Islet precursor cell (in vitro differentiated cells): ENCODE measurements around the gene S100A5.
"Not testable (repeated sequence)": the region's sequence is repeated elsewhere in the genome, so short reads cannot be mapped to it uniquely, and the experiment has no call there.

ENCODE experiments used
- DNase-seq: peaks from one replicate; pipeline ENCODE4 v3.0.0-alpha.2; 2018

S100A5 gene

DNA sequence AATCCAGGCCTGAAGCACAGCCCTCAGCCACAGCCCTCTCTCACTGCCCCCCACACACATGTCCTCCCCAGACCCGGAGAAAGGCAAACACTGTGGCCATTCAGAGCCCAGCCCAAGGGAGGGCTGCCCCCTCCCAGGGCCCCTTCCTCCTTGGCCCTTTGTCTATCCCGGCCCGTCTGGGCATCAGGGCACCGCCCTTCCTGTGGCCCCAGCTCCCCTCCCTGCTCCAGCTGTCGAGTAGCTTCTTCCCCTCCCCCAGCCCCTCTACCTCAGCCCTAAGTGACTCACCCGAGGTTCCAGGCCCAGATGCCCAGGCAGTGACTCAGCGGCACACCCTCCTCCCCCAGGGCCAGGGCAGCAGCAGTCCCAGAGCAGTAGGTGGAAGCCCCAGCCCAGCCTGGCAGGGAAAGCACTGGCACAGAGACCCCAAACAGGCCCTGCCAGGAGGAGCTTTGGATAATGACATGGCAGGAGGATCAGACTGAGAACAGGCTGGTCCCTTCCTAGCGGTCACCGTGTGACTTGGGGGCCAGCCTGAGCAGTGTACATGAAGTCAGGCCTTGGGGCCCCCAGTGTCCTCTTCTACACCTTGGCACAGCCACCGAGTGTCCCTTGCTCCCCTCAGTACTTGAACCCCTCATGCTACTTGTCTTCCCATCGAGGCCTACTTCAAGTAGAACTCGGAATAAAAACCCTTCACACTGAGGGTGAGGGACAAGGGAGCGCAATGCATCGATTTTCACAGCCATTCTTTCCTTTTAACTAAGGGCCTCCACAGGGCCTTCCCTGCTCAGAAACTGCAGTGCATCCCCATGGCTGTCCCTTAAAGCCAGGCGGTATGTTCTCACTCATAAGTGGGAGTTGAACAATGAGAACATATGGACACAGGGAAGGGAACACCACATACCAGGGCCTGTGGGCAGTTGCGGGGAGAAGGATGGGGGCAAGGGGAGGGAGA is 26.0 kb upstream of the S100A5 start:
- DNase-seq = peak; percentile 100

DNA sequence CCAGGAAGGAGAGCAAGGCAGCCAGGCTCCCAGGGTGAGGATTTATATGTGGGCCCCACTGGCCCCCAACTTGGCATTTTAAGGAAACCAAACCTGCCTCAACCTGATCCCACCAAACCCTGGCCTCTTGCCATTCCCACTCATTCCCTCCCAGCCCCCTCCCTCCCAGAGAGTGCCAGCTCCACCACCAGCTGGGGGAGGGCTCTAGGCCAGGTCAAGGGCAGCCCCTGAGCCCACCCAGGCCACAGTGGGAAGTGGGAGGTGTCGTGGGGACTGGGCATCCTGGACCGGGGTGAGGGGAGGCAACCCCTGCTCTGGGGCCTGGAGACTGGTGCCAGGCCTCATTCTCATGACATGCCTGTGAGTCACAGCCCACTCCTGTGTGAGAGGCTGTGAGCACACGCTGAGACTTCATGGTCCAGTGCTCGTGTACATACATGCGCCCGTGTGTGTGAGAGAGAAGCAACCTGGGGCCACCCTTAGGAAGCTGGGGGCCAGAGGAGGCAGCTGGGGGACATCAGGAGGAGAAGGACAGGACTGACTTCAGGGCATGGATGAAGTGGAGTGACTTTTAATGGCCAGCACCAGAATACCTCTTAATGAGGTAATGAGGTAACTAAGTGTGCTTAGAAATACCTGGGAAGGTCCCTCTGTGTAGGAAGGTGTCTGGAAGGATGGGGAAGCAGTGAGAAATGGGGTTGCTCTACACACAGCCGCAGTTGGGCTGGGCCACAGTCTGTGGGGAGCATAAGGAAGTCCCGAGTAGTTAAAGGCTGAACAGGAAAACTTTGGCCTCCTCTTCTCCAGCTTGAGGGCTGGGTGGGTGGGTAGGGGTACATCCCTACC is 25.0 kb upstream of the S100A5 start, which contains the start of gene S100A2:
Gene S100A2, minus strand, starts transcription at position 316 of the 846 bp plus-strand sequence. CDS start 1,967 bp downstream, outside the sequence.
- DNase-seq = peak; percentile 90

DNA sequence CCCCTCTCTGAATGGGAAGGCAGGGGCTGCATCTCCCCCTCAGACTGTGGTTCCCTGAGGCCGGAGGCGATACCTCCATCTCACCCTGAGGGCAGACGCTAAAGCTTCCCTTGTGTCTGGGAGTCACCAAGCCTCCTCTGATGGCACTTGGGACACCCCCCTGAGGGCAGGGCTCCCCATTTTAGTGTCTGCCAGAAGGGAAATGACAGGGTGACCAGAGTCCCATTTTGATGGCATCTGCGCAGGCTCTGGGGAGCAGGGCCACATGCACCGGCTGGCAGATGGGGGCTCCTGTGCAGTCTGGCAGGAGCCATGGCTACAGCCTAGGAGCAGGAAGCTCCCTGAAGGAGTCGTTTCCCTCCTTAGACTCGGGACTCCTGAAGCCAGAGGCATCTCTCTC is 23.3 kb upstream of the S100A5 start:
- no peak for DNase-seq

DNA sequence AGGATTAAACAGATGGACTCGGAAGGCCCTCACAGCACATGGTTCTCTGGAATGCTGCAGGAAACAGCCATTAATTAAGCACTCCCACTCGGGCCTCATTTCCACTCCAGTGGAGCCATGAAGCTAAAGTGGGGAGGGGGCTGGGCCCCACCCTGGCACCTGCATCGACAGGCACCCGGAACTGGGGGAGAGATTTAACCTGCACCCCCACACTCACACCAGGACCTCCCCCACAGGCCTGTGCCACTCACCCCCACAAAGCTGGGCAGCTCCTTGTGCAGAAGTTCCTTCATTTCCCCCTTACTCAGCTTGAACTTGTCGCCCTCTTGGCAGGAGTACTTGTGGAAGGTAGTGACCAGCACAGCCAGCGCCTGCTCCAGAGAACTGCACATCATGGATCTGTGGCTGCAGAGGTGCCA is 22.8 kb upstream of the S100A5 start:
- no peak for DNase-seq

DNA sequence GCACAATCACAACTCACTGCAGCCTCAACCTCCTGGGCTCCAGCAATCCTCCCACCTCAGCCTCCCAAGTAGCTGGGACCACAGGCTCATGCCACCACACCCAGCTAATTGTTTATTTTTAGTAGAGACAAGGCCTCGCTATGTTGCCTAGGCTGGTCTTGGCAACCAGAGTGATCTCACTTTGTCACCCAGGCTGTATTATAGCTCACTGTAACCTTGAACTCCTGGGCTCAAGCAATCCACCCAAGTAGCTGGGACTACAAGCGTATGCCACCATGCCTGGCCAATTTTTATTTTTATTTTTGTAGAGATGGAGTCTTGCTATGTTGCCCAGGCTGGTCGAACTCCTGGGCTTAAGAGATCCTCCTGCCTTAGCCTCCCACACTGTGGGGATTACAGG is 21.3 kb upstream of the S100A5 start:
- not testable (repeated sequence) for DNase-seq

DNA sequence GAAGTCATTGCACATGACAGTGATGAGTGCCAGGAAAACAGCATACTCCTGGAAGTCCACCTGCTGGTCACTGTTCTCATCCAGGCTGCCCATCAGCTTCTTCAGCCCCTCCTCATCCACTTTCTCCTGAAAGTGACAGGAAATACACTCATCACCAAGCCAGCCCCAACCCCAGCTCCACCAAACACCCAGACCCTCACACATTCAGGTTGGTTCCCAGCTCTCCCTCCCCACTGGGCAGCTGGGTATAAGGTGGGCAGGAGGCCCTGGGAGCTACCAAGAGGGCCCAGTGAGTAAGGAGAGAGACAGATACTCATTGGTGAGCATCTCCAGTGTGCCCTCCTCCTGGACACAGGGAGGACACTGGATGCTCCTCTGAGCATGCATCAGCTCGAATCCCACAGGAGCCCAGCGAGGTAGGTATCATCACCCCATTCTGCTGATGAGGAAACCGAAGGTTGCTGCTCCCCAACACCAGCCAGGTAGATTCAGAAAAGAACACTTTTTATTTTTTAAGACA is 20.8 kb upstream of the S100A5 start:
- DNase-seq = no peak

DNA sequence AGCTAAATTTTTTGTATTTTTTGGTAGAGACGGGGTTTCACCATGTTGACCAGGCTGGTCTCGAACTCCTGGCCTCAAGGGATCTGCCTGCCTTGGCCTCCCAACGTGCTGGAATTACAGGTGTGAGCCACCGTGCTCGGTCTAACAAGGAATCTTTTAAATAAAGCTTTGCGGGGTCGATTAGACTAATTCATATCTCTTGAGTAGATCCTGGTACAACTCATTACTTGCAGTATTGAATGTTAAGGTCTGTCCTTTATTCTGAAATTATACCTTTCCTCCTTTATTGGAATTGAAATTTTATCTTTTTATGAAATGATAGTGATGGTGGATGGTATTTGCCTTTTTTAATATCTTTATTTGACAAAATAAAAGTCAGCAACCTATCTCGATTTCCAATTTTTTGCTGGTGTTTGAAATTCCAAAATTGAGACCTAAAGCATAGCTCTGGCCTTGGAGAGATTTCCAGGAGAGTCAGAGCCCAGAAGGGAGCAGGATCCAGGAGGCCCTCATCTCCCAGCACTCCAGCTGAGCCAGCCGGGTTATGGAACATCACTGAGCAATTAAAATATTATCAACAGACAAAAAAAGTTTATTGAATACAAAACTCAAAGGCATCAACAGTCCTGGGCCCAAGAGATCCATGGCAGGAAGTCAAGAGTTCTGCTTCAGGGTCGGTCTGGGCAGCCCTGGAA is 20.2 kb upstream of the S100A5 start:
- no peak for DNase-seq

DNA sequence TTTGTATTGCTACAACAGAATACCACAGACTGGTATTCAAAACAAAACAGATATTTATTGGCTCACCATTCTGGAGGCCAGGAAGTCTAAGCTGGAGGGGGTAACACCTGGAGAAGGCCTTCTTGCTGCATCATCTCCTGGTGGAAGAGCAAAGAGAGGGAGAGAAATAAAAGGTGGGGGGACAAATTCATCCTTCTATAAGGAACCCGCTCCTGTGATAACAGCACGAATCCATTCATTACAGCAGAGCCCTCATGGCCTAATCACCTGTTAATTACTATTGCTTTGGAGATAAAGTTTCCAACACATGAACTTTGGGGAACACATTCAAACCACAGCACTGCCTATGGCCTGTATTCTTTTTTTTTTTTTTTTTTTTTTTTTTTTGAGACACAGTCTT is 19.5 kb upstream of the S100A5 start:
- no peak for DNase-seq

DNA sequence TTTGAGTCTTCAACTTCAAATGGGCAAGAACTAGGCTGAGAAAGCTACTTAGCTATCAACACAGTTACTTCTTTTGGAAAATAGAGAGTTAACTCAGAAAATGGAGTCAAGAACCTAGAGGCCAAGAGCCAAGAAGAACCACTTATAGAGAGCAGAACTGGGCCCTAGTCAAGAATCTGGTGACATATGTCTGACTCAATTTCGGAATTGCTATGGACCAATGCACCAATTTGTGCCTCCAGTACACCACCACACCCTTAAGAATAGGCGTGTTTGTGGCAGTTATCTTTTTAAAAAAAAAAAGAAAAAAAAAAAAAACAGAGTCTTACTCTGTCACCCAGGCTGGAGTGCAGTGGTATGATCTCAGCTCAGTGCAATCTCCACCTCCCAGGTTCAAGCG is 17.1 kb upstream of the S100A5 start:
- DNase-seq = no peak

DNA sequence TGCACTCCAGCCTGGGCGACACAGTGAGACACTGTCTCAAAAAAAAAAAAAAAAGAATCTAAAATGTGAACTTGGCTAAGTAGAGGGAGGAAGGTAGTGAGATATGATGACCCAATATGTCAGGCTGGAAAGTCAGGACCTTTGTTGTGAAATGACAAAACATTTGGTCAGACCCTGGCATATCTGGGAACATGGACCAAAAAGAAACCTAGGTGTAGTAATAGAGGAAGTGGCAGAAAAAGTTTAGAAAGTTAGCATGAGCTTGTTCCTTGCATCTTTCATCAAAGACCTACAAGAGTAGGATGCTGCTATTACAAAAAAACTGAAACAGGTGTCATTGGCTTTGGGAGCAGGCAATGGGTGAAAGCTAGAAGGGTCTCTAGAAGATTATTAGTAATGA is 15.6 kb upstream of the S100A5 start:
- no peak for DNase-seq

DNA sequence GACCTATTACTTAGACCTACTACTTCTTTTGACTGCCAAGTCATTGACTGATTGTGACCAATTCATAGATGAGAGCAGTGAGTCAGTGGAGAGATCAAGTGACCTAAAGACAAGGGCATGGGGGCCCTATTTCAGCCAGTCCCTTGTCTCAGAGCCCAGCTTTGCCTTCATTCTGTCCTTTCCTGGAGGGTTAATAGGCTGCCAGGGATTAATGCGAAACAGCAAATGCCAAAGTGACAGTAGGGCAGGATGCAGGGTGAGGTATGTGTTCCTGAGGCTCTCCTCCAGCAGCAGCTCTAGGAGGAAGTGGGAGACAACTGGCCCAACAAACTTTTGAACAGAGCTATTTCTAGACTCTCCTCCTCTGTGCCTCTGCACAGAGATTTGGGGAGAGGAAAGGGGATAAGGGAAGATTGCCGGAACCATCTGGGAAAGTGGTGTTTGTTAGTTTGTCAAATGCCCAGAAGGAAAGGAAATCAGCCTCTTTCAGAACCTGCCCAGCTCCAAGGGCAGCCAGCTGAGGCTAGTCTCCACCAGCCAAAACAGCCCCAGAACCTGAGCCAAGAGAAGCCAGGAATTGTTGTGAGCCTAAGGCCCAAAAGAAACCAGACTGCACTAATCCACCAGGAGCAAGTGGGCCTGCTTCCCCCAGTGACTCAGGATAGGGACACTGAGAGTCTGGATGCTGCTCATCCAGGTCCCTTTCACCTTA is 13.3 kb upstream of the S100A5 start:
- DNase-seq = no peak

DNA sequence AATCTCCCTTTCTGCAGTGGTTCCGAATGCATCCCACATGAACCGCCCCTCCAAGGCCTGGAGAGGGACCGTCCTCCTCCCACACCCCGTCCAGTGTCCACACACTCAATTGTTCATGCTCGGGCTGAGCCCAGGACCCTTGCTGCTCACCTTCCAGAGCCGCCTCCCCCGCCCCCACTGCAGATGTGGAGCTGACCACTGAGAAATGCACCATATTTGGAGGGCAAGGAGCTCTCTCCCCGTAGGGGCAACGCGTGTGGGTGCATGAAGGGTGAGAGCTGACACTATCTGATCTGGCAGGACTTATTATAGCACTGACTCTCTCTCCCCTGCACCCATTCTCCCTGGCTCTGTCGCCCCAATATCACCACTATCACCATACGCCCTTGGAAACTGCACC is 12.4 kb upstream of the S100A5 start:
- DNase-seq = peak; percentile 42

DNA sequence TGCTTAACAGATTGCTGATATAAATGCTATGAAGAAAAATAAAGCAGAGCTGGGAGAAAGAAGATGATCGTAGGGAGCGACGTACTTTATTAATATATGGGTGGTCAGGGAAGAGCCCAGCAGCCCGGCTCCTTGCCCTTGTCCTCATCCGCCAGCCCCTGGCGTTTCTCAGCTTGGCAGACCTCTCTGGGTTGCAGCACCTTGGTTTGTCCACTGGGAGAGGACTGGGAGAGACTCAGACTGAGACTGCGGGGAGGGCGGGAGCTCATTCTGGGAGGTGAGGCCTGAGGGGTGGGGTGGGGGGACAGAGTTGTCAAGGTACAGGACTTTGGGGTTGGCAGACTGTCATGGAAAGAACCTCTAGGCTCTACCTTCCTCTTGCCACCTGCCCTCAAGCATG is 11.6 kb upstream of the S100A5 start:
- DNase-seq = no peak

DNA sequence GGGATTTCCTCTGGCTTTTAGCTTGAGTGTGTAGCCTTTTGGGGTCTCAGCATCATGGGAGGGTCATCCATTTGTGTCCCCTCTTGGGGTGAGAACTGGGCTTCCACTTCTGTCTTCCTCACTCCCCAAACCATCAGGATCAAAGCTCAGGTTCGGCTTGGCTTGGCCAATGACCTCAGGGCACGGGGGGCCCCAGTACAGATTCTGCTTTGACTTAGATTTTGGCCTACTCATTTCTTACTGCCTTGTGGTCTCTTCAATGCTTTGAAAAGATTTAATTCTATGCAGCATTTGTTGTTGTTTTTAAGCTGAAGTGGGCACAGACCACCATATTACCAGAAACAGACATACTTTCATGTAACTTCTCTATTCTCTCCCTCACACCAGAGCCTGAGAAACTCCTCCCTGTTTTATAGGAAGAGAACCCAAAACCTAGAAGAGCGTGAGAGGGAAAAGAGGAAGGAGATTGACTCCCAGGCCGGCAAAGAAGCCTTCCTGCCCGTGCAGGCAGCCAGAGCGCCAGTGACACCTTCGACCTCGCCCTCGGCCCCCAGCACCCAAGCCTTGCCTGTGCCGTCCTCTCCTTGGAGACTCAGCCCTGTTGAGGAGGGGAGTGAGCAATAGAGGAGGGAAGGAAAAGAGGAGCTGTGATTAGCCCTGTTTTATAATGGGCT is 10.2 kb upstream of the S100A5 start:
- no peak for DNase-seq

DNA sequence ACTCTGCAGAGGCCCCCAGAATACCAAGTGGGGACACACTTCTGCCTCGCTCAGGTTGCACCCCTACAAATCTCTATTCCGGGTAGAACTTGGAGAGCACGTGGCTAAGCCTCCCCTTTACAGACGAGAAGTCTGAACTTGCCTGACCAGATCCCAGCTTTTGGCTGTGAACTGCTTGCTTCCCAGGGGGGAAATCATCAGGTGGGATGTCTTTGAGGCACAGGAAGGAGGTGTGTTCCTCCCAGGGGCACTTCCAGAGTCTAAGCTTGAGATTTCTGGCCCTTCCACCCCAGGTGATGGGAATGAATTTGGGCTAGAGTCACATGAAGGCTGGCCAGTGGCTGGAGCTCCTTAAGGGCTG is 9.6 kb upstream of the S100A5 start:
- DNase-seq = no peak

DNA sequence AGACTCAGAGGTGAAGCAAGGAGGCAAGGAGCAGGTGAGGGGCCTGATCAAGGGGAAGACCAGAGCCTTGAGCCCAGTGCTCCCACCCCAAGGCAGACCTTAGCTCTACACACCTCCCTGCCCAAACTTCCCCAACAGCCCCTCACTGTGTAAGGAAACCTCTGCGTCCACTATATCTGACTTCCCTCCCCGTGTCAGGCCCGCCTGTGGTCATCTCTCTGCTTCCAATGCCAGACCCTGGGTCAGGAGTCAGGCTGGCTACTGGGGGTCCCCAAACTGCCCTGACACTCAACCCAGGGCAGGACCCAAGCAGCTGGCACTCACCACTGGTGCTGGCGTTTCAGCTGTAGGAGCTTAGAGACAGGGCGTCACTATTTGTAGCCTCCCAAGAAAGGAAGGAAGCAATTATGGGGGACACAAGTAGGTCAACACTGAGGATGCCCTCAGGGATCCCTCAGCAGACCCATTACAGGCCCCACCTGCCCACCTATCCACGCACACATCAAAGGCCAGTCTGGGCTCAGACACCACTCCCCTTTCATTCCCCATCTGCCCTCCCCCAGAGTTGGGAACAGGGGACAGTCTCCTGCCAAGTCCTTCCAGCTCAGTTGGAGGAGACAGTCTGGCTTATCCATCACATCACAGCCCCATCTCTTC is 9.1 kb upstream of the S100A5 start:
- no peak for DNase-seq

DNA sequence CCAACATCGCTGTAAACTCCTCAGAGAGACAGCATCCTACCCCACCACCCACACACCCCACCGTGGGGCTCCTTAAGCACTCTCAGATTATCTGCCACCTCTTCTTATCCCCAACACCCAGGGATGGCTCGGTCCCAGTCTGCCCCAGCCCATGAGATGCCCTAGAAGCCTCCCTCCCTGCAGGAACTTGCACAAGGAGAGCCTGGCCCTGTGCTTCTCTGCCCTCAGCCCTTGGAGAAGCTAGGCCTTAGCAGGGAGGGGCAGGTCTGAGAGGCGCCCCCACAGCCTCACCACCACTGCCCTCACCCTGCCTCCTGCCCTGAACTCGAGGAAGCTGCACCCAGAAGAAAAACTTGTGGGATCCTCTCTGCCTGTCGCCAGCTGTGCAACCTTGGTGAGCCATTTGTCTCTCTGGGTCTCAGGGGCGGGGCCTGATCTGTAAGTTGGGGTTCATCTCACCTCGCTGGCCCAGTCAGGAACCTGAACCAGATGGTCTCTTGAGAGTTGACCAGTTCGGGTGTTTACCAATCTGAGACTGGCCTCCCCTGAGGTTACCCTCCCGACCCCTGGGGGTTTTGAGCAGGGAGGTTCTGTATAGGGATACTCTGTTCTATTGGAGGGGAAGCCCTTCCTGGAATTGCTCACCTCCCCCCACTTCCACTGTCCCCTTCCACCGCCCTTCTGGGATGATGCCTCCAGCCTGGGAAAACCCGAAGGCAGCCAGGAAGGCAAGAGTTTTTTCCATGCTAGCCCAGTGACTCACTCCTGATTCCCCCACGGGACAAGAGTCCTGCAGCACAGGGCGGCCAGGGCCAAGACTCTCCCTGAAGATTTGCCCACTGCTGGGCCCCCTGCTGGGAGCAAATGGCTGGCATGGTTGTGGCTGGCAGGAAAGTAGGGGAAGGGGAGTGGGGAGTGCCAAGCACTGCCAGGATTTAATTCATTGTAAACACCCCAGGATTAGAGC is 8.3 kb upstream of the S100A5 start, which contains the start of gene S100A3:
Gene S100A3, minus strand, starts transcription at position 537 of the 967 bp plus-strand sequence. CDS start 773 bp downstream, outside the sequence.
- peak; percentile 94 for DNase-seq

DNA sequence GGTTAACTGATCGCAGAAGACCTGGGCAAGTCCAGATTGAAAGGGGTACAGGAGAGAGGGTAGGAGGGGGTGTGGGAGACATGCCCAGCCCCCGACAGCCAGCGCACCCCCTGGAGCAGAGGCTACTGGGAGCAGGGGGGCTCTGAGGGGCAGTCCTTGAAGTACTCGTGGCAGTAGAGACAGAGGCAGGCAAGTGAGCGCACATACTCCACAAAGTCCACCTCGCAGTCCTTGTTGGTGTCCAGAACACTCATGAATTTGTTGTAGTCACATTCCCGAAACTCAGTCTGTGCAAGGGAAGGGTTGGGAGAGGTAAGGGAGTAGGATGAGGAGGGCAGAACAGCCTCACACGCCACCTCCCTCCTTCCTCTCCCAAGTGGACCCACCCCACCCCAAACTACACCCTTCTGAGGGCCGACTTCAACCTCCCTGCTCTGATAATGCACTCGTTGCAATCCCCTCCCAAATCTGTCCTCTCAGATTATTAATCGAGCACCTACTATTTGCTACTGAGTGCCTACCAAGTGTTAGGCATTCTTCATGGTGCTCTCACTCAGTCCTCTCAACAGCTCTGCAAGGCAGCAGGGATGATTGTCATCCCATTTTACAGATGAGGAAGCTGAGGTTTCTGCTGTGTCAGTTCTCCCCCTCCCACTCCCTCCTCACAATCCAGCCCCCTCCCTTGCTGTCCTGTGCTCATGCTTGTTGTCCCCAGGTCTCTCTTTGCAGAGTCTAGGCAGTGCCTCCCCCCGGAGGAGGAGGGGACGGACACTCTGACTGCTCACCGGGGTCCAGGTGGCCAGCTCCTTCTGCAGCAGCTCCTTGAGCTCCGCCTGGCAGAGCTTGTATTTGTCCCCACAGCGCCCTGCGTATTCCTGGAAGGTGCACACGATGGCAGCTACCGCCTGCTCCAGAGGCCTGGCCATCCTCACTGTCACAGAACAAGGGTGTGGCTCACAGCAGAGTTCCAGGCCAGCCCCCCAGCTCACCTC is 7.1 kb upstream of the S100A5 start:
- peak; percentile 78 for DNase-seq
